Osteoblast (primary cell): ENCODE data around the gene SLC38A6. TPM values are rescaled to one million over a fixed set of nuclear protein-coding genes. Genes with fewer than 3 reads are reported as not detected.

Experiments
- DNase-seq: peaks from one replicate; pipeline ENCODE4 v3.0.0; 2011; ENCODE audit warnings: low spot score, mixed read lengths; ENCODE audit not compliant: insufficient read length; ENCODE audit errors: missing footprints
- H2AFZ ChIP-seq: 2 replicates; pipeline ENCODE4 v1.6.0; 2011; ENCODE audit warnings: mild to moderate bottlenecking, low read length
- H3K27ac ChIP-seq: 2 replicates; pipeline ENCODE4 v1.5.1; 2011; ENCODE audit warnings: mild to moderate bottlenecking, low read depth, low read length, moderate library complexity
- H3K27me3 ChIP-seq: 2 replicates; pipeline ENCODE4 v1.6.0; 2012; ENCODE audit warnings: mild to moderate bottlenecking, control low read depth, inconsistent platforms, low read length, moderate library complexity; ENCODE audit not compliant: insufficient read depth
- H3K36me3 ChIP-seq: 2 replicates; pipeline ENCODE4 v1.5.1; 2011; ENCODE audit warnings: mild to moderate bottlenecking, low read length, control low read depth, moderate library complexity; ENCODE audit not compliant: insufficient read depth
- H3K4me1 ChIP-seq: 2 replicates; pipeline ENCODE4 v1.5.1; 2011; ENCODE audit warnings: mild to moderate bottlenecking, low read length, control low read depth, moderate library complexity; ENCODE audit not compliant: insufficient read depth
- H3K4me2 ChIP-seq: 2 replicates; pipeline ENCODE4 v1.6.0; 2011; ENCODE audit warnings: mild to moderate bottlenecking, low read length; ENCODE audit not compliant: insufficient read depth
- H3K4me3 ChIP-seq: fragments of 200-600 bp; sonication (generic); 3 replicates; pipeline ENCODE4 v1.5.1; 2012; ENCODE audit warnings: mild to moderate bottlenecking, low read length, inconsistent platforms; ENCODE audit not compliant: insufficient read depth
- H3K79me2 ChIP-seq: 2 replicates; pipeline ENCODE4 v1.6.0; 2012; ENCODE audit warnings: mild to moderate bottlenecking, low read length, control low read depth, inconsistent platforms; ENCODE audit not compliant: insufficient read depth
- H3K9me3 ChIP-seq: 2 replicates; pipeline ENCODE4 v1.5.1; 2011; ENCODE audit warnings: low read depth, low read length, control low read depth
- H4K20me1 ChIP-seq: 2 replicates; pipeline ENCODE4 v1.6.0; 2012; ENCODE audit warnings: mild to moderate bottlenecking, low read length, control low read depth; ENCODE audit not compliant: insufficient read depth
- CTCF ChIP-seq: IDR thresholded peaks from 2 replicates; pipeline ENCODE4 v1.5.1; 2011; ENCODE audit warnings: mild to moderate bottlenecking, low read depth, low read length, moderate library complexity; ENCODE audit errors: extremely low read depth
- total RNA-seq: library from RNA; depleted of rRNA; stranded (reverse); fragments of >200 nt; gene quantifications from 2 replicates; pipeline ENCODE4 v1.2.3, GENCODE V29; 2012

Gene SLC38A6
- total RNA-seq, 1 donor = 112 TPM

- DNase-seq = no peak
- TF ChIP-seq CTCF = no peak
- peaks cover 20% of the 10 kb centered on the region for H3K36me3 ChIP-seq
- H3K27me3 ChIP-seq = no peaks in the 10 kb centered on the region
- H3K9me3 ChIP-seq = no peaks in the 10 kb centered on the region
- H3K4me1 ChIP-seq = peaks cover 26% of the 10 kb centered on the region
- no peak overlapping the region for H3K4me3 ChIP-seq
- no peak overlapping the region for H3K27ac ChIP-seq
- H4K20me1 ChIP-seq = no peaks in the 10 kb centered on the region
- H3K79me2 ChIP-seq = peaks cover 56% of the 10 kb centered on the region
- no peak overlapping the region for H3K4me2 ChIP-seq
- no peak overlapping the region for H2AFZ ChIP-seq
These were observed 3.2 kb downstream of the SLC38A6 start for GRCh38 chr14:60984196-60984595.

- no peak for TF ChIP-seq CTCF
- H4K20me1 ChIP-seq = no peaks in the 10 kb centered on the region
- peaks cover 25% of the 10 kb centered on the region for H3K36me3 ChIP-seq
These were observed 5.5 kb downstream of the SLC38A6 start for GRCh38 chr14:60986500-60986899.

GRCh38 chr14:60989599-60989998, 8.6 kb downstream of the SLC38A6 start:
- DNase-seq = no peak
- no peak for TF ChIP-seq CTCF
- no peaks in the 10 kb centered on the region for H3K9me3 ChIP-seq
- H3K27me3 ChIP-seq = no peaks in the 10 kb centered on the region
- H3K27ac ChIP-seq = no peak overlapping the region
- no peaks in the 10 kb centered on the region for H3K4me1 ChIP-seq
- no peak overlapping the region for H2AFZ ChIP-seq
- no peak overlapping the region for H3K4me3 ChIP-seq
- peaks cover 30% of the 10 kb centered on the region for H3K79me2 ChIP-seq
- H3K4me2 ChIP-seq = no peak overlapping the region
- peaks cover 30% of the 10 kb centered on the region for H3K36me3 ChIP-seq
- no peaks in the 10 kb centered on the region for H4K20me1 ChIP-seq

More at GRCh38 chr14:60986500-60986899, 5.5 kb downstream of the SLC38A6 start:
- Histone ChIP-seq H3K4me3 (no peak overlapping the region), H3K4me1 (peaks cover 13% of the 10 kb centered on the region), H3K27me3 (no peaks in the 10 kb centered on the region), H3K9me3 (no peaks in the 10 kb centered on the region), H2AFZ (no peak overlapping the region), H3K27ac (no peak overlapping the region), H3K79me2 (peaks cover 43% of the 10 kb centered on the region), H3K4me2 (no peak overlapping the region)
- DNase-seq = no peak

GRCh38 chr14:60998617-60999016, 17.6 kb downstream of the SLC38A6 start:
- H3K4me2 ChIP-seq = no peak overlapping the region
- H3K36me3 ChIP-seq = peaks cover 11% of the 10 kb centered on the region
- H4K20me1 ChIP-seq = no peaks in the 10 kb centered on the region
- no peaks in the 10 kb centered on the region for H3K9me3 ChIP-seq
- TF ChIP-seq CTCF = no peak
- H3K4me3 ChIP-seq = no peak overlapping the region
- H3K79me2 ChIP-seq = no peaks in the 10 kb centered on the region
- H3K27me3 ChIP-seq = no peaks in the 10 kb centered on the region
- no peak overlapping the region for H3K27ac ChIP-seq
- no peak for DNase-seq
- no peak overlapping the region for H2AFZ ChIP-seq
- H3K4me1 ChIP-seq = peaks cover 4% of the 10 kb centered on the region
